ENCODE results near the gene CDK2. TPM values are rescaled to one million over a fixed set of nuclear protein-coding genes. Genes with fewer than 3 reads are reported as not detected.

CDK2 gene
- polyA plus RNA-seq, 2 of the 4 experiments (the other 2 are of a cell fraction), result 51.0 to 53.8 TPM

GRCh38 chr12:55982319-55982936 is 15.8 kb downstream of the CDK2 start:
- 85% methylated on average over 3 of the region's 3 CpGs for WGBS (ENCODE audit: missing lambda C conversion rate)
- ATAC-seq (no peak), DNase-seq (ENCODE audit: low read depth in 1 of 2, low spot score in 1 of 2) (no peak), FAIRE-seq (no peak)
- TF ChIP-seq PBX3 (IDR thresholded peaks at IDR 0.05) (no peak), ZSCAN20 (CRISPR knock-in tag; IDR thresholded peaks at IDR 0.05) (no peak), BCL3 (IDR thresholded peaks at IDR 0.05) (no peak), CEBPB (IDR thresholded peaks at IDR 0.05) (no peak), BHLHE40 (IDR thresholded peaks at IDR 0.05; ENCODE audit: low read depth, low read length) (no peak), NPAS2 (CRISPR knock-in tag; IDR thresholded peaks at IDR 0.05; ENCODE audit: borderline replicate concordance) (no peak), TP53 (CRISPR knock-in tag; IDR thresholded peaks at IDR 0.05) (no peak), HOXB5 (CRISPR knock-in tag; IDR thresholded peaks at IDR 0.05) (no peak), CBX8 (IDR thresholded peaks at IDR 0.05) (no peak), ZNF302 (CRISPR knock-in tag; IDR thresholded peaks at IDR 0.05) (no peak), CTCF (IDR thresholded peaks at IDR 0.05) (no peak), FOXS1 (CRISPR knock-in tag; IDR thresholded peaks at IDR 0.05) (no peak), NFE2L2 (conservative IDR thresholded peaks at IDR 0.05; ENCODE audit: low read length) (no peak), ESRRA (IDR thresholded peaks at IDR 0.05; ENCODE audit: borderline replicate concordance, low read length) (no peak), E2F6 (IDR thresholded peaks at IDR 0.05; ENCODE audit: borderline replicate concordance, low read depth) (no peak), RCOR1 (IDR thresholded peaks at IDR 0.05; ENCODE audit: low read depth, low read length) (no peak), MAFK (IDR thresholded peaks at IDR 0.05; ENCODE audit: partially characterized antibody) (no peak), HOXB13 (CRISPR knock-in tag; IDR thresholded peaks at IDR 0.05; ENCODE audit: low read depth) (no peak), TFCP2L1 (CRISPR knock-in tag; IDR thresholded peaks at IDR 0.05) (no peak)
- no peaks in the 10 kb centered on the region for H3K4me1 ChIP-seq
- H3K4me2 ChIP-seq, result no peak overlapping the region
- POLR2A ChIA-PET, result interaction anchor here (0.6 kb wide), 1 partner anchor 9 kb away, joined by 3 read pairs; the partner anchor contains the start of gene RAB5B
- CTCF ChIA-PET, result interaction anchor here (1.0 to 9.8 kb wide), 10 partner anchors 9 to 243 kb away, joined by 3 to 96 read pairs (median 4); partner anchors contain the start of gene SUOX
- H3K4me3 ChIP-seq, result no peak overlapping the region
- no peak overlapping the region for H3K27ac ChIP-seq
- no peaks in the 10 kb centered on the region for H3K9me3 ChIP-seq

- no peak overlapping the region for H3K4me3 ChIP-seq
- ATAC-seq (no peak), DNase-seq (ENCODE audit: low read depth in 1 of 2, low spot score in 1 of 2) (no peak), FAIRE-seq (no peak)
- ChIA-PET POLR2A (no interaction called here), CTCF (interaction anchor here (1.0 to 9.8 kb wide), 6 partner anchors 8 to 237 kb away, joined by 3 to 96 read pairs (median 4); partner anchors contain the start of gene SUOX)
- TF ChIP-seq MAFK (IDR thresholded peaks at IDR 0.05; ENCODE audit: partially characterized antibody) (peak; percentile 86), EP300 (IDR thresholded peaks at IDR 0.05) (no peak), RFX5 (IDR thresholded peaks at IDR 0.05) (no peak)
- H3K4me1 ChIP-seq, result no peaks in the 10 kb centered on the region
- no peak overlapping the region for H3K4me2 ChIP-seq
- no peak overlapping the region for H3K27ac ChIP-seq
- no peaks in the 10 kb centered on the region for H3K9me3 ChIP-seq
- 94% methylated on average over 4 of the region's 4 CpGs for WGBS (ENCODE audit: missing lambda C conversion rate)
Observed at GRCh38 chr12:55983232-55983842, 16.7 kb downstream of the CDK2 start.

Data from A549 (cell line).